ENCODE data around the gene RSPH6A. TPM values are rescaled to one million over a fixed set of nuclear protein-coding genes. Genes with fewer than 3 reads are reported as not detected.

RSPH6A gene
- total RNA-seq, result 0.16 TPM
- long read RNA-seq, result 0 reads

DNA sequence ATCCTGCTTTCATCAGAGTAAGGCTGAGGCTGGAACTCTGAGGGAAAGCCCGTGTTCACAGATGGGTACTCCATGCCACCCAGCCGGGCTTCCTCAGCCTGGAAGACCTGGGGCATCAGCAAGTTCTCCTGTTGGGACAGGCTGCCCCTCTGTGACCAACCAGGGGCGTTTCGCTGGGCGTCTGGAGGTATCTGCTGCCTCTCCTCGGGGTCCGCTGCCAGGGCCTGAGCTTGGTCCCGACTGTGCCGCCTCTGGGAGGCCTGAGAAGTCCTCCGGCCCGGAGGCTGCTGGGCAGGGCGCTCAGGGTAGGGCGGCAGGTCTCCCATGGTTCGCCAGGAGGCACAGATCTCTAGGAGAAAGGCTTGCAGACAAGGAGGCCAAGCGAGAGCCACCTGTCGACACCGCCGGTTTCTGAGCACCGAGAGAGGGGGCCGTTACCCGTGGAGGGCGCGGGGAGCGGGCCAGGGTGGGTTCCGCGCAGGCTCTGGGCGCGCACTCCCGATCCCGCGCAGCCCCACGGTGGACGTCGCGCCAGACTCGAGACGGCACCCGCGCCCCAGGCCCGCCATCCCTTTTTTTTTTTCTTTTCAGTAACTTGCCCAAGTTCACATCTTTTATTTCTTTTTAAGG, at the start of gene RSPH6A:
TSS of gene RSPH6A (minus strand) at position 458 of the 630 bp plus-strand sequence. CDS start at position 326, 132 bp downstream.
- DNase-seq (ENCODE audit: low spot score), result no peak
- intact Hi-C loops (cut with DNase I), result no loop called here

DNA sequence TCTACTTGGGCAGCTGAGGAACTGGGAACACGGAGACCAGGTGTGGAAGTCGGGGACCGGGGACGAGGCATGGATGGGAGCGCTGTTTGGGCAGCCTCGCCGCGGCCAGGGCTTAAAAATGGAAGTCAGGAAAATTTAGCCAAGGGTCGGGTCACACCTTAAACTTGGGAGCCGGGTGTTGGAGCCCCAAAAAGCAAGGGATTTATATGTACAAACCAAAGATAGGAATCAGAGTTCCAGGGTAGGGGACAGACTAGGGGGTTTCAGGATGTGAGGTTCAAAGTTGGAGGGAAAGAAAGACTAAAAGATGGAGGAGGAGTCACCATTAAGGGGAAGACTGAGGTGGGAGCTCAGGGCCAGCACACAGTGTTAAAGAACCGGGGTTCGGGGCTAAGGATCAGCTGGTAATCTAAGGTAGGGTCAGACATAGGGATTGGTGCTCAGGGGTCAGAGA, 49.5 kb upstream of the RSPH6A start:
- no peak for DNase-seq (ENCODE audit: low spot score)
- intact Hi-C loops (cut with DNase I), result no loop called here

DNA sequence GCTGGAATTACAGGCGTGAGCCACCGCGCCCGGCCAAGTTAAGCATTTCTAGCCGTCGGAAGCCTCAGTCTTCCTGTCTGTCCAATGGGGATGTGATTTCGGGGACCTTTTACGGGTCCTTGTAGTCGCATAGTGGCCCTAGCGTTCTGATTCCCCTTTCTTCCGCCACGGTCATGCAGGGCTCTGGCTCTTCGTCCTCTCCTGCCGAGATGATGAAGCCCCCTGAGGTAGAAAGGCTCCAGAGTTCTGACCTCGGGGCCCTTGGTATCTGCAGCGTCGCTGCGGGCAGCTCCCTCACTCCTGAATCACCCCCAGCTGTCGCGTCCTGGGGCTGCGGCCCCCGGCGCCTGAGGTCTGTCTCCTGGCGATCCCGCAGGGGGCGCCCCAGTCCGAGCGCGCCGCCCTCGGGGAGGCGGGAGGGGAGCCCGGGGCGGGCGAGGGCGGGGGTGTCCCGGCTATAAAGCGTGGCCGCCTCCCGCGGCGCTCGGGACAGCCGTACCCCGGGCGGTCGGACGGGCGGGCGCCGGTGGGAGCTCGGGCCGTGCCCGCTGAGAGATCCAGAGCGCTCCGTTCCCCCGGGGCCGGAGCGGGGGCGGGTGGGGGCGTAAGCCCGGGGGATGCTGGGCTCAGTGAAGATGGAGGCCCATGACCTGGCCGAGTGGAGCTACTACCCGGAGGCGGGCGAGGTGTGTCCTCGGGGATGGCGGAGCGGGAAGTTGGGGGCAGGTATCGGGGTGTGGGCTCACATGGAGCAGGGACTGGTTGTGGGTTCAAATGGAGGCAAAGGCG, 48.9 kb upstream of the RSPH6A start, which contains the start of gene FOXA3:
TSS of gene FOXA3 (plus strand) at position 487 of the 789 bp plus-strand sequence. CDS start at position 618, 131 bp downstream.
- DNase-seq (ENCODE audit: low spot score), result no peak

DNA sequence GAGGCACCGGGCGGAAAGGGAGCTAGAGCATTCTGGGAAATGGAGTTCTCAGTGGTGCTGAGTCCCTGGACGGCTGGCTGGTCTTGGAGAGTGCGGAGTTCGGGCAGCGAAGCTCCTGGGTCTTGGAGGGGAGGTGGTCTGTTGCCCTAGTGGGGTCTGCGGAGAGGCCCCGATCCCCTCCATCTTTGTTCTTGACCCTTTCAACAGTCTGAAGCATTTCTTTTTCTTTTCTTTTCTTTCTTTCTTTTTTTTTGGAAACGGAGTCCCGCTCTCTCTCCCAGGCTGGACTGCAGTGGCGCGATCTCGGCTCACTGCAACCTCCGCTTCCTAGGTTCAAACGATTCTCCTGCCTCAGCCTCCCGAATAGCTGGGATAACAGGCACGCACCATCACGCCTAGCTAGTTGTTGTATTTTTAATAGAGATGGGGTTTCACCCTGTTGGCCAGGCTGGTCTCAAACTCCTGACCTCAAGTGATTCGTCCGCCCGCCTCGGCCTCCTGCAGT, 48.3 kb upstream of the RSPH6A start:
- no peak for DNase-seq (ENCODE audit: low spot score)
- intact Hi-C loops (cut with DNase I), result loop anchor here (1.0 kb wide), 1 partner anchor 23 kb away; the partner anchor contains the start of gene IRF2BP1

More for the DNA sequence above, 48.9 kb upstream of the RSPH6A start, which contains the start of gene FOXA3:
- intact Hi-C loops (cut with DNase I), result loop anchor here (1.0 kb wide), 1 partner anchor 22 kb away; the partner anchor contains the start of gene IRF2BP1

DNA sequence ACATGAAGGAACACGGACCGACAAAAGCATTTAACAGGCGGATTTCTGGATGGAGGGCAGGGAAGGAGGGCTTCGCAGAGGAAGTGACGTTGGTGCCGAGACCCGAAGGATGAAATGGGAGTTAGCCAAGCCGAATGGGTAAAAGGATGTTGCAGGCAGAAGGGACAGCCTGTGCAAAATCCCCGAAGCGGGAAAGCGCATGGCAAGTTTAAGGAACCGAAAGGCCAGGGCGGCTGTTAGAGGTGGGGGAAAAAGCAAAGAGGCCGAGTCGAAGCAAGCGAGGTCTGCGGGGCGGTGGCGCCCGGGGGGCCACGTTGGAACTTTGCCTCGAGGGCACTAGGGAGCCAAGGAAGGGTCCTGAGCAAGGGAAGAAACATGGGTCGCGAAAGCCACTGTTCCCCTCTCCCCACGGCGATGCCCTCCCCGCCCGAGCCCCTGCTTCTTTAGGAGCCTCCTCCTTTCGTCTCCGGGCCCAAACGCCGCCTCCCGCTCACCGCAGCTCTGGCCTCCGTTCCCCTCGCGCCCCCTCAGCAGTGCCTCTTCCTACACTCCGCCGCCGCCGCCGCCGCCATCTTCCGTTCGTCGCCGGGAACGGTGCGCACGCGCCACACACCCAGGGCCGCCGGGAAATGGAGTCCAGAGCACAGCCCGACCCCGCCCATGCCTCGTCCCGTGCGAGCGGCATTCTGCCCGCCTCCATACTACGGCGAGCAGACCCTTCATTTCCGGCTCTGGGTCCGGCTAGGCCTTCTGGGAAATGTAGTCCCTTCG, 47.6 kb upstream of the RSPH6A start, which contains the start of gene SYMPK:
TSS of gene SYMPK (minus strand) at position 584 of the 771 bp plus-strand sequence. CDS start 8,652 bp downstream, outside the sequence.
- intact Hi-C loops (cut with DNase I), result loop anchor here (1.0 kb wide), 1 partner anchor 24 kb away; the partner anchor contains the start of gene IRF2BP1
- peak; percentile 100 for DNase-seq (ENCODE audit: low spot score)

DNA sequence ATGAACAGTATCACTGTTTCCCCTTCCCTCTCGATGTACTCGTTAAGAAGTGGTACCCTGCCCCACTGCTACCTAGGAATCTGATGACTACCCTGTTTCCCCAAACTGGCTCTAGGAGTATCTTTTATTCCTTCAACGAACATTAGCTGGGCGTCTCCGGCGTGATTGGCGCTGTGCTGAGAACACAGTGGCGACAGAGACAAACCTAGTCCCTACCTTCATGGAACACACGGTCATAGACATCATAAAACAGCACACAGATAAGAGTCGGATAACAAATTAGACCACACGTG, 47.1 kb upstream of the RSPH6A start:
- intact Hi-C loops (cut with DNase I), result no loop called here
- no peak for DNase-seq (ENCODE audit: low spot score)

DNA sequence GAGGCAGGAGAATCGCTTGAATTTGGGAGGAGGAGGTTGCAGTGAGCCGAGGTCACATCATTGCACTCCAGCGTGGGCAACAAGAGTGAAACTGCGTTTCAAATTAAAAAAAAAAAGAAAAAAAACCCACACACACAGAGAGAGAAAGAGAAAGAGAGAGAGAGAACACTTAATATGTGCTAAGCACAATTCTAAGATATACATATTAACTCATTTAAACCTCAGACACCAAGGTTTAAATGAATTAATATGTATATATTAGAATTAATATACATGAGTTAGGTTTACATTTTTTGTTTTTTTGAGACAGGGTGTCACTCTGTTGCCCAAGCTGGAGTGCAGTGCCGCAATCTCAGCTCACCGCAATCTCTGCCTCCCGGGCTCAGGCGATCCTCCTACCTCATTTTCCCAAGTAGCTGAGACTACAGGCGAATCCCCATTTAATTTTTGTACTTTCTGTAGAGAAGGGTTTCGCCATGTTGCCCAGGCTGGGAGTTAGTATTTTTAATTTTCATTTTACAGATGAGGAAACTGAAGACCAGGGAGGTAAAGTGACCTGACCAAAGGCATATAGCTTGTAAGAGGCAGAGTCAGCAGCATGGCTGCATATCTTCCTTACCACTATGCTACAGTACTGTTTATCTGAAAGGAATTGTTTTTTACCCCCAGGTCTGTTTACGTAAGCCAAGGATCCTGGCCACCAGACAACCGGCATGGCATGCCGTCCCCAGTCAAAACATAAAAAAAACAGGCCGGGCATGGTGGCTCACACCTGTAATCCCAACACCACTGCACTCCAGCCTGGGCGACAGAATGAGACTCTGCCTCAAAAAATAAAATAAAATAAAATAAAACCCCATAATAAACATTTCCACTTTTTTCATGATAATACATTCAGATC, 45.5 kb upstream of the RSPH6A start:
- intact Hi-C loops (cut with DNase I), result no loop called here
- no peak for DNase-seq (ENCODE audit: low spot score)

DNA sequence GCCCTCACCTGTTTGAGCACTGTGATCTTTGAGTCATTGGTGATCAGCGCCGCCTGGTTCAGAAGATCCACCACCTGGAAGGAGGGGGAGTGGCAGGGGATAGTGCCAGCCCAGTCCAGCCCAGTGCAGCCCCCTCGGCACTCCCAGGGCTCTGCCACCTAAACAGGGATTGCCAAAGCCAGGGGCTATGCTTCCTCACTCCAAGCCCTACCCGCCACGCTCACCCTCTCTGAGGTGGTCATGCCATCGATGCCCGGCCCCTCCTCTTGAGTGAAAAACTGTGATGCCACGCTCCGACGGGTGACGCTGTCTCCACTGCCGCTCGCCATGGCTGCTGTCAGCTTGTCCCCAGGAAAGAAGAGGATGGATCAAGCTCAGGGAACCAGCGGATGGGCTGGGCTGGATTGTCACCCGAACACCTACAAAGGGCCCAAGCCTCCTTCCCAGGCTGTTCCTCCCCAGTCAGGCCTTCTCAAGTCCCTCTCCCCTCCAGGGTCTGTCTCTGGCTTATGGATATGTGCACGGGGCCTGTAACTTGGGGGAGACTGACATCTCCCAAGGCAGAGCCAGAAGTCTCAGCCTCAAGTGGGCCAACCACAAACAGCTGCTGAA, 39.2 kb upstream of the RSPH6A start:
- intact Hi-C loops (cut with DNase I), result no loop called here
- DNase-seq (ENCODE audit: low spot score), result no peak

DNA sequence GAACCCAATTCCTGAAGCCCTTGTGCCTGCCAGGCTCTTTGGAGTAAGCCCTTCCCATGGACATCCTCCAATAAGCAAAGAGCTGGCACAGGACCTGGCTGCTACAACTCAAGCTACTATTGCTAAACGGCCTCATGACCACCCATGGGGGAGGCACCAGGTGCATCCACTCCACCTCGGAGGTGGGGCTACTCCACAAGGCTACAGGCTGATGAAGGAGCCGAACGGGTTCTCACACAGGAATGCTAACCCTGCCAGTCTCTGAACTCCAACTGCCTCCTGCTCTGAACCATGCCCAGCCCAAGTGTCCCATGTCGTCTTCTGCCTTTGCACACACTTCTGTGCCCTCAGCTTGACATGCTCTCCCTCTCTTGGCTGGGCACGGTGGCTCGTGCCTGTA, 37.9 kb upstream of the RSPH6A start:
- DNase-seq (ENCODE audit: low spot score), result no peak
- intact Hi-C loops (cut with DNase I), result no loop called here

DNA sequence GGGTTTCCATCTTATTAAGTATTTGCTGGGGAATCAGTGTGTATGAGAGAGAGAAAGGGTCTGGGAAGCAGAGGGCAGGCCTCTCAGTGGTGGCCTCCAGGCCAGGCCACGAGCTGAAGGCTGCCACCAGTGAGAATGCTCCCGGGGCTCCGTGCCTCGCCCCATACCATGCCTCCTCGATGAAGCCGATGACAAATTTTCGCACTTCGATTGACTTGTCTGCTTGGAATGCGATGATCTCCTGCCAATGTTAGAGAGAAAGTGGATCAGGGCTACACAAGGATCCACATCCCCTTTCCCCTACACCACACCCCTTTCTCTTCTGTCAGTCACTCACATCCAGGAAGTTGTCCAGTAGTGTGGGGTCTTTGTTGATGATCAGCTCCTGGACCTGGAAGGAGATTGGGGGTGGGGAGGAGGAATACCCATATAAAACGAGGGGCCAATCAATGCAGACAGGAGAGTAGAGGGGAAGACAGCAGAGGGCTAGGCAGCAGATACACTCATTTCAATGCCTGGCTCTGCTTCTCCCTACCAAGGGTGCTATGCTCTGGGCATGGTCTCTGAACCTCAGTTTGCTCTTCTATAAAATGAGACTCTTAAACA, 37.1 kb upstream of the RSPH6A start:
- no peak for DNase-seq (ENCODE audit: low spot score)
- intact Hi-C loops (cut with DNase I), result no loop called here

DNA sequence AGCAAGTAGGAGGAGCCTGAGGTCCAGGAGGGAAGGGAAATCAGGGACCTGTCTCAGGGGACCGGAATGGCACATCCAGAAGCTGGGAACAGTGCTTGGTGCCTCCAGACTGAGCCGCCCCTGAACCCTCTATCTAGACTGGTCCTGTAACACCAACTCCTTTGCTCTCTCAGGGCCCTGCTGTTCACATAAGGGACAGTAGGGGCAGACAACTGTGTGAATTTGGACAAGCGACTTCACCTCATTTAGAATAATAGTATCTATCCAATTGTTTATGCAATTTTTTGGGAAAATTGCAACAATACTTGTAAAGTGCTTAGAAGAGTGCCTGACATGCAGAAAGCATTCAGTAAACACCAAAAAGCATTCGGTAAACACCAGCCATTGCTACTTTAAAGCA, 33.8 kb upstream of the RSPH6A start:
- DNase-seq (ENCODE audit: low spot score), result no peak
- intact Hi-C loops (cut with DNase I), result no loop called here

DNA sequence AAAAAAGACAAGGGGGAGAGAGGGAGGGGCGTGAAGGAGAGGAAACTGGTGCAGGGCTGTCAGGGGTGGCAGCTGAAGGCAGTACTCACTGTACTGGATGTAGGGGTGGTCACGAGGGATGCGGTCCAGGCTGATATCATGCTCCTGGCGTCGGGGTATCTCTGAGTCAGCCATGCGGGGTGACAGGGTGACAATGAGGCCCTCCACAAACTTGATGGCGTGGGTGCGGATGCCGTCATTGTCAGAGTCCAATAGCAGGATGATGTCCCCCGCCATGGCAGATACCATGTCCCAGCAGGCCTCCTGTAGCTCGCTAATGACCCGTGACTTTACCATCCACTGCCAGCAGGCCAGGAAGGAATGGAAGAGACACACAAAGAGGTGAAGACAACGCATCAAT, 32.6 kb upstream of the RSPH6A start:
- intact Hi-C loops (cut with DNase I), result no loop called here
- DNase-seq (ENCODE audit: low spot score), result no peak

DNA sequence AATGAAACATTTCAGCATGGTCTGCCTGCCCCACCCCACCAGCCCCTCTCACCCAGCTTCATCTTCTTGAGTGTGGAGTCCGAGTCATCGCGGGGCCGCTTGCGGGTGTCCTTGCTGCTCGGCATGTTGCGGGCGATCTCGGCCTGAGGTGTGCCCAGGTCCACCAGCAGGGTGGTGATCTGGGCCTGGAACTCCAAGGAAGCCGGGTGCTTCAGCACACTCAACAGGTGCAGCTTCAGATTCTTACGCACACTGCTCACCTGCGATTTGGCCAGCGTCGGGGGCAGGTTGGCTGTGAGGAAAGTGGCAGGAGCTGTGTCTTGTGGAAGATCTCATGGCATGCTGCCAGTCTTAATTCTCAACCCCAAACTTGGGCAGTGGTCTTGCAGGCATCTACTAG, 27.1 kb upstream of the RSPH6A start:
- DNase-seq (ENCODE audit: low spot score), result no peak
- intact Hi-C loops (cut with DNase I), result no loop called here

DNA sequence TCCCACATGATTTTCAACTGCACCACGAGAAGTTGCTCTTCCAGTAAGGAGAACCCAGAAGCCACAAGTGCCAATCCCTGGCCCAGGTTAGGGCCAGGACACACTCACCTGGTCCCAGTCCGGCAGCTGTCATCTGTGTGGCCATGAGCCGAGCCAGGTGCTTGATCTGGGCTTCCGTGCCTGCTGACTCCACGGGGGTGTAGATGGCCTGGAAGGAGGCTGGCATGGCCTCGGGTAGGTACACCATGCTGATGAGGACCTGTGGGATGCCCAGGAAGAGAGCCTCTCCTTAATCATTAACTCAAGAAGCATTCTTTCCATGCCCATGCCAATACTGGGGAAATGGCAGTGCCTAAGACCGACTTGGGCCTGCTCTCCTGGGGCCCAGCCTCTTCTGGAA, 19.9 kb upstream of the RSPH6A start:
- intact Hi-C loops (cut with DNase I), result no loop called here
- no peak for DNase-seq (ENCODE audit: low spot score)

DNA sequence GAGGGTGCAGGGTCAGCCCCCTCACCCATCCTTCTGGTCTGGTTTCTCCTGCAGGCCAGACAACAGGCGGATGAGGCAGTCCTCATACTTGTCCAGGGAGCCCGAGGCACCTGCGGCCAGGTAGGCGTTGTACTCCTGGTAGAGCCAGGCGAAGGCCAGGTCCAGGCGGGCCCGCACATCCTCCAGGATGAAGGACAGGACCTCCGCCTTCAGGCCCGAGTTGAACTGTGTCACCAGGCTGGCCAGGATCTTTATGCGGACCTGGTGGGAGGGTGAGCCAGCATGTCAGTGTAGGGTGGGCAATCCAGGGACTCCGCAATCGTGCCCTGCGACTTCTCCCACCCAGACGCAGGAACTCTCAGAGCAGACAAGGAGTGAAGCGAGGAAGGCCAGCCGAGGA, 13.8 kb upstream of the RSPH6A start:
- intact Hi-C loops (cut with DNase I), result no loop called here
- no peak for DNase-seq (ENCODE audit: low spot score)

DNA sequence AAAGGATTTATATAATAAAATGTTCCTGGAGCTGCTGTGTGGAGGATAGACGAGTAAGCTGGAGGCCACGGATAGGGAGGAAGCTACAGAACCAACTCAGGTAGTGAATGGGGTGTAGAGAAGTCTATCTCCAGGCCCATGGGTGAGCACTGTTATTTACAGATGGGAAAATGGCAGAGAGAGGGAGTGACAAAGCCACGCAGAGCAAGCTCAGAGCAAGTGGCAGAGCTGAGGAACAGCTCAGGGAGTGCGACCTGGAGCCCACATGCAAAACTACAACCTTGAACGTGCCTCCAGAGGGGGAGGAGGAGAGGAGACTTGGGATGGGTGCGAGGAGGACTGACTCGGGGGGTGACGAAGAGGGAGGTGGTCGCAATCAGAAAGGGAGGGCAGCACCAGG, 13.4 kb upstream of the RSPH6A start:
- DNase-seq (ENCODE audit: low spot score), result no peak
- intact Hi-C loops (cut with DNase I), result no loop called here

DNA sequence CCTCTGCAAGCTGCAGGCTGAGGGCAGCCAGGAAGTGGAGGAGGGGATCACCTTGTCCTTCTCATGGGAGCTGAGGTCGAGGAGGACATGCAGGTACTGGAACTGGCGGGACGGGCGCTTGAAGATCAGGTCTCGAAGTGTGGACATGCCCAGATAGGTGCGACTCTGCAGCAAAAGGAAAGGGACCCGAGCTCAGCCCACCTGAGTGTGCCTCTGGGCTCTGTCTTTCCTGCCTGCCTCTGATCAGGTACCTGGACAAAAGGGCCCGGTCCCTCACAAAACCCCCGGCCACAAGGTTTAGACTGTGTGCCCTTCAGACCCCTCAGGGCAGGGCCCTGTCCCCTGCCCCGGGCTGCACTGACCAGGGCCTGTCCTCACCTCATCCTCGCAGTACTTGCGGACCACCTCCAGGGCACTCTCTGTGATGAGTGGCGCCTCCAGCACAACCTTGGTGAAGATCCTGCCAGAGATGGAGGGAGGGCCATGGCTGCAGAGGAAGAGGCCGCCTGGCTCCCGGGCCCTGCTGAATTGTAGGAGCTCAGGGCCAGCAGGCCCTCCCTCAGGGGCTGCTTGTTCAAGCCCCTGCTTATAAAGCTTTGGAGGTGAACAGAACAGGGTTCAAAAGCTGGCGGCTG, 12.5 kb upstream of the RSPH6A start:
- DNase-seq (ENCODE audit: low spot score), result no peak
- intact Hi-C loops (cut with DNase I), result no loop called here

DNA sequence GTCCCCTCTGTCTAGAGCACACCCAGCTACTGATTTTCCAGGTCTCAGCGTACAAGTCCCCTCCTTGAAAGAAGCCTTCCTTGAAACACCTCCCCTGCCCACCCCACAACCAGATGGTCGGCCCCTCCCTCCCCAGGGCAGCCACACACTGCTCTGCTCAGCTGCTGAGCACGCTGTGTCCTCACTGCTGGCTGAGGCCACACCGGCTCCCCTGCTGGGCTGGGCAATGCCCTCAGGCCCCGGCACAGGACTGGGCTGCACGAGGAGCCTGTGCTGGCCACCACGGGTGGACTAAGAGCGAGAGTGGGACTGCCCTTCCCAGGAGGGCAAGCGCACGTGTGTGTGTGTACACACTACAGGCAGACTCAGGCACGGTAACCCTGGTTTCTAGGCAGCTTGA, 11.8 kb upstream of the RSPH6A start:
- intact Hi-C loops (cut with DNase I), result no loop called here
- no peak for DNase-seq (ENCODE audit: low spot score)
